Measurements from ENCODE around the gene RARG. TPM values are rescaled to one million over a fixed set of nuclear protein-coding genes. Genes with fewer than 3 reads are reported as not detected.
A peak's percentile ranks its signal among the peaks of the same experiment; 100 is the strongest.
"Not testable (repeated sequence)": the region's sequence is repeated elsewhere in the genome, so short reads cannot be mapped to it uniquely, and the experiment has no call there.

RARG gene
- total RNA-seq, 1 donor from 2014 or later, result 168 TPM

DNA sequence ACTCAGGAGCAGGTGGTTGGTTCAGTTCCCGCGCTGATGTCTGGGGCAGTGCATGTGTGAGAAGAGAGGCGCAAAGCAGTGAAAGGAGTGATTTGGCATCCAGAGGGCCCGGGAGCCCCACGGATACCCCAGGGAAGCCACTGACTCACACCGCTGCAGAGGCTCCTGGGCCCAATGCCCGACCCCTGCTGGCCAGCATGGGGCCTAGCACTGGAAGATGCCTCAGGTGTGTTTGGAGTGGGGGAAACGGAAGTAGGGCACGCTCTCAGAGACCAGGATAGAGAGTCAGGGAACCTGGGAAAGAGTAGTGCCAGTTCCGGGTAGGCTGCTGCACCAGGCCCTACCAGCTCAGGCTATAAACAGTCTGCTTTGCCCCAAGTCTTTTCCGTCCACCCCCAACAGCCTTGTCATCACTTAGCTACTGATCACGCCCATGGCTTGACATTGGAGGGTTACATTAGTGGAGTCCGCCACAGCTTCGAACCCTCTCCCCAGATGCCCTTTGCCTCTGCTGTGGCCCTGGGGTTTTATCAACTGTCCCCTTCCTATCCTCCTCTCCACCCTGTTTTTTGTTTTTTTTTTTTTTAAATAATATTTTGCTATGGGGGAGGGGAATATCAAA is 41.8 kb downstream of the RARG start:
- peak; percentile 62 for ATAC-seq

DNA sequence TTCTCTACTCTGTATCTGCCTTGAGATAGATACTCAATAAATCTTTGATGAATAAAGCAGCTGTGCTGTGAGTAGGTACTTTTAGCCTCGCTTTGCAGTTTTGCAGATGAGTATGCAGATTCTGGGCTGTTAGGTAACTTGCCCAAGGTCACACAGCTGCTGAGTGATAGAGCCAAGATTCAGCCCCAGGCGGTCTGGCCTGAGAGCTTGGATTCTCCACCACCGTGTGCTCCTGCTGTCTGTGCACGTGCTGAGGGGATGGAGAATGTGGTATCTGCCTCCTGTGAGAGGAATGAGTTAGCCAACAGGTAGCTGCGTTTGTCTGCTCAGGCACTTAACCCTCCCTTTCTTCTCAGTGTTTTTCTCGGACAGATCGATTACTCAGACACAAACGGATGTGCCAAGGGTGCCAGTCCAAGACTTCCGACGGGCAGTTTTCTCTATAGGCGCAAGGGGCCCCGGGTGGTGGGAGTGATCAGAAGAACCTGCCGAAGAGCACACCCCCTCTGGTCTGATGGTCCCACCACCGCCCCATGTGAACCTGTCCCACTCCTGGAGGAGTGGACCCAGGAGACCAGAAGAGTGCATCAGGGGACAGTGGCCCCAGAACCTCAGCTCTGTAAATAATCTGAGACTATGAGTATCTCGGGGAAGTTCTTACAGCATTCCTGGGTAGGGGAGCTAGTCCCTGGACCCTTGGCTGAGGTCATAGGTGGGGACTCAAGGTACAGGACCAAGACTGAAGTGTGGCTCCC is 44.7 kb downstream of the RARG start:
- no peak for ATAC-seq

DNA sequence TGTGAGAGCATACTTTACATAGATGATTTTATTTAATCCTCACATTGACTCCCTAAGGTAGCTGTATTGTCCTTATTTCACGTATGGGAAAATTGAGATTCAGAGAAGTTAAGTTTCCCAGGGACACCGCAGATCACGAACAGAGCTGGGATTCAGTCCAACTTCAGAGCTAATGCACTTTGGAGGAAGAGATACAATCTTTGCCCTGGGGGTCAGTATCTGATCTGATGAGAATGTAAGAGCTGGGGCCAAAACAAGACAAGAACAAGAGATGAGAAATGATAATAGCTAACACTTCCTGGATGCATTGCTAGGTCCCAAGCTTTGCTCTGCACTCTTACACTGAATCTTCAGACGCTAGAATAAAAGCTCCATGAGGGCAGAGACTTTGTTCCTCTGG is 45.3 kb downstream of the RARG start:
- no peak for ATAC-seq

DNA sequence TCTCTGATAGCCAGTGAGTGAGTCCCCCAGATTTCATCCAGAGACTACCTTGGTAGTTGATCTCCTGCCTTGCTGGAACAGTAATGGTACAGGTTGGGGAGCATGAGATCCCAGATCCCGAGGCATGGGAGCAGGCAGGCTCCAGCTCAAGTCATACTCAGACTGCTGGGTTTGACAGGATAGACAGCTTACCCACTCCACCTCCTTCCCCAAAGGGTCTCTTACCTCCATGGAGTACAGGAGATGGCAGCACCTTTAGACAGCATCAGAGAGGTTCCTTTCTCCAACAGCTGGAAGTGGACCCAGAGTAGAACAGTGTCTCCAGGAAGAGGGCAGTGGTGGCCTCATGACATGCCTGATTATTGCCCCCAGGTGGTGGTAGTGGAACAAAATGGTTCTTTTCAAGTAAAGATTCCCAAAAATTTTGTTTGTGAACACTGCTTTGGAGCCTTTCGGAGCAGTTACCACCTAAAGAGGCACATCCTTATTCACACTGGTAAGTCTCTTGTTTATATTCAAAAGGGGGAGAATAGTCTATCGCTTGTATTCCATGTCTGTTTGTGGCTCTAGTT is 46.3 kb downstream of the RARG start:
- no peak for ATAC-seq

DNA sequence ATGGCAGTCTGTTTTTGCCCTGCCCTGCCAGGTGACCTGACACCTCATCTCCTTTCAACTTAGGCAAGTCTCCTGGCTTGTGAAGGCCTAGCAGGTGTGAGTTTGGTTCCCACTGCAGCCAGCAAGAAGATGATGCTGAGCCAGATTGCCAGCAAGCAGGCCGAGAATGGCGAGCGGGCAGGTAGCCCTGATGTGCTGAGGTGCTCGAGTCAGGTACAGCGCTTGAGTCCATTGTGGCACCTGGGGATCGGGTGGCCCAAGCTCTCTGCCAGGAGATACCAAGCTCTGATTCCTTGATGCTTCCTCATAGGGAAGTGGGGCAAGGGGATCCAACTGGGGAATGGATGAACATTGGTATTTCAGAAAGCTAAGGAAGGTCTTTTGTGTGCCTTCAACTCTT is 47.2 kb downstream of the RARG start:
- no peak for ATAC-seq

DNA sequence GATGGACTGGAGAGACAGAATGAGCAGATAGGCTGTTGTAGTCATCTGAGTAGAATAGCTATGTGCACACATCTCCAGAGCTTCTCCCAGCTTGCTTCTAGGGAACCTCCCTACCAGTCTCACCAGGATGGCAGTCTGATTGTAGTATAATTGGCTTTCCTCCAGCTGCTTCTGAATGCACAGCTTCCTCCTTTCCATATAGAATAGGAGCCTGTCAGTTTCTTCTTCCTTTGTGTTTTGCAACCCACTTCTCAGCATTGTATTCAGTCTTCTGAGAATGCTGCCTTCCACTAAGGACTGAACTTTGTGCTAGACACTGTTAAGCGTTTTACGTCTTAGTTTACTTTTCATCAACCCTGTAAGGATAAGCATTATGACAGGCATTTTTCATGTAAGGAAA is 49.1 kb downstream of the RARG start:
- peak; percentile 7 for ATAC-seq

DNA sequence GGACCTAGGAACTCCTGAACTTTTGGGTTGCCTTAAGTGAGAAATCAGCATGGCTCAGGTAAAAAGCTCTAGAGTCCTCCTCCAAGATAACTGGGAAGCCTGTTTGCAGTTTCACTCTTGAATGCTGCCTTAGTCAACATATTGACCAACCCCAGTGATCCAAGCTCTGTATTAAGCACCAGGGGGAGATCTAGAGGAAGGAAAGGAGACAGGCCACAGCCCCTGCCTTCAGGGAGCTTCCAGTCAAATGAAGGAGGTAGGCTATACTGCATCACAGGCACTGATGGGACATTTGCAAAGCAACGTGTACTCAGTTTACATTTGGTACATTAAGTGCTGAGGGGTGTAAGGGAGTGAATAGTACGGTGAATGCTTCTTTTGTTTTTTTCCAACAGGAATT is 50.1 kb downstream of the RARG start:
- ATAC-seq, result no peak

DNA sequence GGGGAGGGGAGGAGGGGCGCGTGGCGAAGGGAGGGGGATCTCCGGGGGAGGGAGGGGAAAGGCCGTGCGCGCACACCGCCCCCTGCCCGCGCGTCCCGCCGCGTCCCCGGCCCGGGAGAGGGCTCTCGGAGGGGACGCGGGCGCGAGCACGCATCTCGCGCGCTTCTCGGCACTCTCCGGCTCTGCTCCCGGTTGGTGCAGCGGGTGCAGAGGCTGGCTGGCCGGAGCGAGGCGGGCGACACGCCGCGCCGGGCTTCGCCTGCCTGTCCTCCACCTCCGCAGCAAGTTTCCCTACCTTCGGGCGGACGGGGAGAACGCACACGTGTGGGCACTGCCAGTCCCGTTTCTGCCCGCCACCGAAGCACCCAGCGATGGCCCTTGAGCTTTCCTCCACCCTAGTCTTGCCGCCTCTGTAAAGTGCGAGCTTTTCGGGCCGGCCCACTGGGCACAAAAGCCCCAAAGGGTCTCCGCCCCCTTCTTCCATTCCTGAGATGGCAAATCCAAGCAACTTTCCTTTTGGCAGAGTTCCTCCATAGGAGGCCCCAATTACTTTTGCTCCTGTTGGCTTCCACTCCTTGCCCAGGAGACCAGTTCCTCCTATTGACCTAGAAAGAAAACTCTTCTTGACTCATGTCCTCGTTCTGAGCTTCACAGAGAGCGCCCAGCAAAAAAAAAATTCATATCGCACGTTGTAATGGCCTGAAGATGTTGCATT is 50.9 kb downstream of the RARG start:
- peak; percentile 71 for ATAC-seq

DNA sequence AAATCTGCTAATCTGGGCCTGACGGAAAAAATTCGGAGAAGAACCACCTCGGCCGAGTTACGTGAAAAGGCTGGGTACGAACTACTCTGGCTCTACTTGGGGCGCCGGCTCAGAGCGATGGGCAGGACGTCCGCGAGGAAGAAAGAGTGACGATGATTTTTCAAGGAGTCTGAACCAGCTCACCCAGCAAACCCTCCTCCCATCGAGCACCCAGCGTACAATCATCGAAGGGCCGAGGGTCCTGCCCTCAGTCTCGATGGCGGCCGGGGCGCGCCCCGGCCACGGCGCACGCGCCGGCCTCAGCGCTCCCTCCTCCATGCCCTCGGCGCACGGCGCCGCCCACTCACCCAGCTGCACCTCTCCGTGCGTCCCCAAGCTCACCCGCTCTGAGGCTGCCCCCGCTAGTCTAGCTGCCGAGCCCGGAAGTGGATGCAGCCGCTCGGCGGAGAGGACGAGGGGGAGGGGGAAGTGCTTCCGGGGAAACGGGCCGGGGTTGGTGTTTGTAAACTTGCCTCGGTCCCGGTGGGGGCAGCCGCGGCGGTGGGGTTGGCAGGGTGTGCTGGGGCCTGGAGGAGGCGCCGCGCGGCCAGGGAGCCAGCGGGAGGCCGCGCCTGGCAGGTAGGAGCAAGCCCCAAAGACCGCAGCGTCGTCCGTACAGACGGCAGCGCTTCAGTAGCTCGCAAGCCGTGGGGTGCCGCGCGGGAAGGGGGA is 51.6 kb downstream of the RARG start, which contains the start of the genes CSAD and ZNF740:
TSS of gene CSAD (minus strand) at position 706 of the 711 bp plus-strand sequence. CDS start 7,455 bp downstream, outside the sequence.
TSS of gene ZNF740 (plus strand) at position 503 of the 711 bp plus-strand sequence. CDS start 1,262 bp downstream, outside the sequence.
- peak; percentile 97 for ATAC-seq

DNA sequence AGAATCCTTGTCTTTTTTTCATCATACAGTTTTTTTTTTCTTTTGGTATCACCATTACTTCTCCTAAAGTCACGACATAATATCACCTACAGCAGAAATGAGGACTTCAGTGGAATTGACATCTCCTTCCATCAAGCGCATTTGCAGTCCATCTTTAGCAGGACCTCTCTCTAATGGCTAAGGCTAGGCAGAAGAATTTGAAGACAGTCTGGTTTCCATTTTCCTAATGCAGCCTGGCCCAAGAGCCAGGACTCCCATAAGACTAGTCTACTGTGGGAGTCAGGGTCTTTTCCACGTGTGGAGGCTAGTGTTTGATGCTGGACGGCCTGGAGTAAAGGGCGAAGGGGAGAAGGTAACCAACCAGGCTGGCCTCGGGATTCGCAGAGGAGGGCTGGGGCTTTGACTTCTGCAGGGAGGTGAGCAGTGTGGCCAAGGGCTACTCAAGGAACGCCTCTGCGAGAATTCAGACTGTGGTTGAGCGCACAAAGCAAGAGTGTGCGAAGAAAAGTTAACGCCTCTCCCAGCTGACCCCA is 52.3 kb downstream of the RARG start:
- peak; percentile 18 for ATAC-seq

DNA sequence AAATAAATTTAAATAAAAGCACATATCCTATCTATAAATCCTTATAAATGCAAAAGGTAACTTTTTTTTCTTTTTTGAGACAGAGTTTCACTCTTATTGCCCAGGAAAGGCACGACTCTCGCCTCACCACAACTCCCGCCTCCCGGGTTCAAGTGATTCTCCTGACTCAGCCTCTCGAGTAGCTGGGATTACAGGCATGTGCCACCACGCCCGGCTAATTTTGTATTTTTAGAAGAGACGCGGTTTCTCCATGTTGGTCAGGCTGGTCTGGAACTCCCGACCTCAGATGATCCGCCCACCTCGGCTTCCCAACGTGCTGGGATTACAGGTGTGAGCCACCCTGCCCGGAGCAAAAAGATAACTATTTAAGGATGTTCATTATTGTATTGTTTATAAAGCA is 53.2 kb downstream of the RARG start:
- not testable (repeated sequence) for ATAC-seq

DNA sequence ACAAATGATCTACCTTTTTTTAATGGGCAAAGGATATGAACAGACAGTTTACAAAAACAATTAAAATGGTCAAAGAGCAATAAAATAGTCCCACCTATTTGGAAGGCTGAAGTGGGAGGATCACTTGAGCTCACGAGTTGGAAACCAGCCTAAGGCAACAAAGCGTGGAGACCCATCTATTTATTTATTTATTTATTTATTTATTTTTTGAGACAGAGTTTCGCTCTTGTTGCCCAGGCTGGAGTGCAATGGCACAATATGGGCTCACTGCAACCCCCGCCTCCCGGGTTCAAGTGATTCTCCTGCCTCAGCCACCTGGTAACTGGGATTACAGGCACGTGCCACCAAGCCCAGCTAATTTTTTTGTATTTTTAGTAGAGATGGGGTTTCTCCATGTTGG is 54.6 kb downstream of the RARG start:
- not testable (repeated sequence) for ATAC-seq

DNA sequence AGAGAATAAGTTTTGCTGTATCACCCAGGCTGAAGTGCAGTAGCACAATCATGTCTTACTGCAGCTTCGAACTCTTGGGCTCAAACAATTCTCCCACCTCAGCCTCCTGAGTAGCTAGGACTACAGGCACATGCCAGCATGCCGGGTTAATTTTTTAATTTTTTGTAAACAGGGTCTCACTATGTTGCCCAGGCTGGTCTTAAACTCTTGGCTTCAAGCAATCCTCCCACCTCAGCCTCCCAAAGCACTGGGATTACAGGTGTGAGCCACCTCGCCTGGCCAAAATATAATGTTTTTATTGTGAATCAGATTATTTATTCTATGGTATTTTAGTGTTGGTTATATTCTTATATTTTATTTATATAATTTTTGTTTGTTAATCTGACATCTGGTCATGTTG is 55.3 kb downstream of the RARG start:
- no peak for ATAC-seq

DNA sequence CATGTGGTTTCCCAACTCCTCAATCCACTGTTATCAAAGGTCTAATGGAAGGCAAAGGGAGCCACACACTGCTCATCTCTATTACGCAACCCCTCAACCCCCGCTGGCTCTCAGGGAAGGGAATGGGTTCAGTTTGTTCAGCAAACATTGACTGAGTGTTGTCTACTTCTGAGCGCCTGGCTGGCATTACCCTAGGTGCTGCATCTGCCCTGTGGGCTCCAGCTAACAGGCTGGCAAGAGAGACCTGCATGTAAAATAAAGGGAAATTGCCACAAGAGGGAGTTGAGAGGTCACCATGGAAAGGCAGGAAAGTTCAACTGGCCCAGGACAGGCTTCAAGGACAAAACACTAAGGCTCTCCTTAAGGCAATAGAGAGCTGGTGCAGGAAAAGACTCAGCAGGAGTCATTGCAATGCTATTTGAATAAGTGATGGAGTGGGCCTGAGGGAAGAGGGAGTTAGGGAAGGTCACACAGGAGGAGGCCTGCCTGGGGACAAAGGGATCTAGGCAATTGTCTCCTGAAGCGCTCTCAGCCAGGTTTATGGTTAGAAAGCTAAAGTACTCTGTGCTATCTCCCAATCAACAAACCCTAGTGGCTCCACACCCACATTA is 57.0 kb downstream of the RARG start:
- ATAC-seq, result peak; percentile 12

DNA sequence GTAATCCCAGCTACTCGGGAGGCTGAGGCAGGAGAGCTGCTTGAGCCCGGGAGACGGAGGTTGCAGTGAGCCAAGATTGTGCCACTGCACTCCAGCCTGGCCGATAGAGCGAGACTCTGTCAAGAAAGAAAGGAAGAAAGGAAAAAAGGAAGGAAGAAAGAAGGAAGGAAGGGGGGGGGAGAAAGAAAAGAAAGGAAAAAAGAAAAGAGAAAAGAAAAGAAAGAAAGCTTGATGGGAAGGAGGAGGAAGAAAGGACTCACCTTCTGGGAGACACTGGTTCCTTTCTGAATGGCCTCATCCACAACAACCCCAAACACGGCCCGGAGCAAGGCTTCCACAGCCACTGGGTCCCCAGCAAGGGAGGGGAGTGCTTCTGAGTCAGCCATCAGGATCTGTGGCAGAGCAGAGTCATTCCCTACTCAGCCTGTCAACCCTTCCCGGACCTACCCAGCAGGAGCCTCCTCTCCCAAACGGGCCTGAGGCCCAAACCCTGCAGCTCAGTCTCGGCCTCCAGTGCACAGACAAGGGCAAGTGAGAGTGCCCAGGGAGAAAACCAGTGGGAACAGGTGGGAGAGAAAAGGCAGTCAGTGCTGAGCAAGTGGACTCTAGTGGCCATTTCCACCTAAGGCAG is 58.8 kb downstream of the RARG start:
- ATAC-seq, result peak; percentile 48

DNA sequence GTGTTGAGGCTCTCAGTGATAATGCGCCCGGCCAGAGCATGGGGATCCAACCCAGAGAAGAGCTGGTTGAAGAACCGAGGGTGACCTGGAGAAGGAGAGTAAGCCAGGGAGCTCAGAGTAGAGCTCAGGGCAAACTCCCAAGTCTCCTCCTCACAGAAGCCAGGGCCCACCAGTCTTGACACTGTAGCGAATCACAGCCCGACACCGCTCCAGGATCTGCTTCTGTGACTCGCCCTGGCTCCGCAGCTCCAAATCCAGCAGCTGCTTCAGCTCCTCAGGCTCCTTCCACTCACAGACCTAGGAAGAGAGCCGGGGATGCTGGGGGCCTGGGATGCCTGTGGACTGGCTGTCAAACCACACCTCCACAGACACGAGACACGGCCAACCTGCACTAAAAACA is 59.7 kb downstream of the RARG start:
- no peak for ATAC-seq

DNA sequence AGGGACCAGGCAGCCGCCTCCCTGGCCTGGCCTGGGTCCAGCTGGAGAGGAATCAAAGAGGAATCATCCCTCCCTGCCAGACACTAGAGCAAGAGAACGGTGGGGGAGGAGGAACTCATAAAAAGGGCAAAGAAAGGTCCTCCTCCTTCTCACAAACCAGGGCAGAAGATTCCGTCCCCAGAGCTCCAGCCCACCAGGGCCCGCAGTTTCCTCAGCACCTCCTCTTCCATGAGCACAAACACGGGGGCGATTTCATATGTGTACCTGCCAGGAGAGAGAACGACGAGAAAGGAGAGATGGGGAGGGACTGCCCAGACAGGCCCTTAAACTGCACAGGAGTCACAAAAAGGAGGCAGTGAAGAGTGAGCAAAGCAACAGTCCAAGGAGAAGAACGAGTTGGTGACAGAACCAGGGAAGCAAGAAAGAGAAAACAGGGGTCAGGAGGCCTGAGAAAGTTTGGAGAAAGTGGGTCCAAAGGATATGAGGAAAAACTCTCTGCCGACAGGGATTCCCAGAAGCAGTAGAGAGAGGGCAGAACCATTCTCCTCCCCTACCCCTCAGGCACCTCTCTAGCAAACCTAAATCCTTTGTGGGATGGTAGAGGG is 60.2 kb downstream of the RARG start:
- ATAC-seq, result no peak

DNA sequence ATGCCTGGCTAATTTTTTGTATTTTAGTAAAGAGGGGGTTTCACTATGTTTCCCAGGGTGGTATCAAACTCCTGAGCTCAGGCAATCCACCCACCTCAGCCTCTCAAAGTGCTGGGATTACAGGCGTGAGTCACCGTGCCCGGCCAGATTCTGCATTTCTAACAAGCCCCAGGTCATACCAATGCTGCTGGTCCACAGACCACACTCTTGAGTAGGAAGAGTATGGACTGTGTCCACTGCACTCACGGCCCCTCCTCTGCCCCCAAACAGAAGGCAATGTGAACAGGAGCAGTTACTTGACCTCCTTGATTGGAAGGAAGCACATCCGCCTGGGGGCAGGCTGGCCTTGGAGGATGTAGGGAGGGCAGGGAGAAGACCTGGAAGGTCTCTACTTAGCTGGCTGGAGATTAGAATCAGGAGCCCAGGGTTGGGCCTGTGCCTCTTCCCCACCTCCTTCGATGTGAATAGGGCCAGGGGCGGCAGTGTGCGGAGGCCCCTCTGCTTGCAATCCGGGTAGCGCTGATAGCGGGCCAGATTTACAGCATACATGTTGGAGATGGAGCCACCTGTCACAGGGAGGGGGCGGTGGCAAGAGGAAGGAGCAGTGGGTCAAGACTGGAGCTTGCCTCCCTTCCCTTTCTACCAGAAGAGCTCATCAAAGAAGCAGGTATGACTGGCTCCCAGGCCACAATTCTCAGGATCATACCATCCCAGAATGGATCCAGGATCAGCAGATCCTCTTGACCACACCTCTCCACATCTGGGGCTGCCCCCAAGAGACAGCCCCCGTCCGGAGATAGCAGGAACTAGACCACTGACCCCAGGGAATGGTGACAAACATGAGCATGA is 60.9 kb downstream of the RARG start:
- ATAC-seq, result peak; percentile 10

DNA sequence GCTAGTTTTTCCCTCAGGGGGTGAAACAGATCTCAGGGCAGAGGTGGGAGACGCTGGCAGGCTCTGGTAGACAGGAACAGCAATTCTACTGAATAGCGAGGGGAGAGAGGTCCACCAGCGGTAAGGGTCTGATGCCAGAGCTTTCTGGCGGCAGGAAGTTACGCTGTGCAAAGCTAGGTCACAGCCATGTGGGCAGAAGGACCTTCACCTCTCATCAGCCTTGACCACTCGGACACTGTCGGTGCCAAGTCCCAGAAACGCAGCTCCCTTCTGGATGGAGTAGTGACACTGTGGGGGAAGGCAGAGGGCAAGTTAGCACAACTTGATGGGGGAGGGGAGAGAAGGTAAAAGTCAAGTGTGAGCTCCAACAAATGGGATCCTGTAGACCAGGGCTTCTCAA is 61.8 kb downstream of the RARG start:
- ATAC-seq, result no peak

DNA sequence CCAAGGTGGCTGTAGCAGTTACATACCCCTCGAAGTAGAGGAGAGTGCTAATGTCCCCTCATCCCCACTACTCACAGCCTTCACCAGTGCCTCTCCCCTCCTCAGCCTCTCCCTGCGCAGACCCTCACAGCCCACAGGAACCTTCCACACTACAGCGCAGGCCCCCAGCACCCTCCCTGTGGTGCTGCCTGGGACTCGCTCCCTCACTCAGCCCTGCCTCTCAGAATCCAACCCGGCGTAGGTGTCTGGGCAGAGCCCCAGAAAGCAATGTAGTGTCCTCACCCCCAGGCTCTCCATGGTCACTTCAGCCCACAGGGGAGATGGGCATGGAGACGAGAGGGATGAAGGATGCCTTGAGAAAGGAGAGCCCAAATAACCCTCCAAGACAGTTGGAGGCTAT is 62.4 kb downstream of the RARG start:
- no peak for ATAC-seq
